Astrocyte of the cerebellum (primary cell): ENCODE data around the gene CNOT6.

Source experiments
- DNase-seq: peaks from one replicate; pipeline ENCODE4 v3.0.0-alpha.2; 2011; ENCODE audit warnings: low read depth
- H3K4me3 ChIP-seq: 2 replicates; pipeline ENCODE4 v1.5.1; 2011; ENCODE audit warnings: mild to moderate bottlenecking, low read depth, low read length, moderate library complexity
- CTCF ChIP-seq: IDR thresholded peaks from 2 replicates; pipeline ENCODE4 v1.5.1; 2012; ENCODE audit warnings: low read length, low read depth, moderate library complexity, mild to moderate bottlenecking; ENCODE audit errors: missing control alignments
- in situ Hi-C: cut with HindIII; loops from 2 replicates; pipeline ENCODE4 v1.10.0; 2017; ENCODE audit warnings: low sequenced_read_pairs

The CNOT6 gene

GRCh38 chr5:180596115-180596667 is 102.0 kb downstream of the CNOT6 start:
- no peak for DNase-seq
- H3K4me3 ChIP-seq: no peak overlapping the region
- in situ Hi-C loops: no loop called here
- no peak for TF ChIP-seq CTCF

GRCh38 chr5:180596668-180597231 is 102.6 kb downstream of the CNOT6 start:
- TF ChIP-seq CTCF: no peak
- no peak overlapping the region for H3K4me3 ChIP-seq
- in situ Hi-C loops: no loop called here
- no peak for DNase-seq

GRCh38 chr5:180598316-180598701 is 104.1 kb downstream of the CNOT6 start:
- TF ChIP-seq CTCF: no peak
- no peak for DNase-seq
- no peak overlapping the region for H3K4me3 ChIP-seq
- in situ Hi-C loops: no loop called here

- TF ChIP-seq CTCF: no peak
- no peak for DNase-seq
- H3K4me3 ChIP-seq: no peak overlapping the region
- in situ Hi-C loops: no loop called here
These were observed 104.8 kb downstream of the CNOT6 start for GRCh38 chr5:180598797-180599589.

- in situ Hi-C loops: no loop called here
- H3K4me3 ChIP-seq: no peak overlapping the region
- no peak for TF ChIP-seq CTCF
These were observed 105.4 kb downstream of the CNOT6 start for GRCh38 chr5:180599590-180599914.

GRCh38 chr5:180599981-180600553 is 105.9 kb downstream of the CNOT6 start:
- in situ Hi-C loops: no loop called here
- H3K4me3 ChIP-seq: no peak overlapping the region
- no peak for DNase-seq
- no peak for TF ChIP-seq CTCF

More at GRCh38 chr5:180599590-180599914, 105.4 kb downstream of the CNOT6 start:
- DNase-seq: no peak
